Nephron (organoid): ENCODE results near the gene GARIN5A.

ENCODE experiments used
- H3K27ac Mint-ChIP-seq, 3 experiments: 2 replicates each; pipeline ENCODE4 v1.8.0; 2020; ENCODE audit warnings: mixed read lengths in 3 of 3, mild to moderate bottlenecking in 2 of 3, moderate library complexity in 1 of 3
- H3K27me3 Mint-ChIP-seq: 2 replicates; pipeline ENCODE4 v1.8.0; 2021; ENCODE audit warnings: low read depth, mild to moderate bottlenecking, moderate library complexity, mixed read lengths
- H3K36me3 Mint-ChIP-seq: 2 replicates; pipeline ENCODE4 v1.8.0; 2020; ENCODE audit warnings: low read depth, mixed read lengths
- H3K4me1 Mint-ChIP-seq: 2 replicates; pipeline ENCODE4 v1.8.0; 2020; ENCODE audit warnings: mixed read lengths
- H3K4me3 Mint-ChIP-seq, 3 experiments: 2 replicates each; pipeline ENCODE4 v1.8.0; 2020; ENCODE audit warnings: mild to moderate bottlenecking in 3 of 3, mixed read lengths in 3 of 3, moderate library complexity in 2 of 3
- H3K9me3 Mint-ChIP-seq: 2 replicates; pipeline ENCODE4 v1.8.0; 2020; ENCODE audit warnings: mixed read lengths
- CTCF ChIP-seq, 3 experiments: fragments of 200-600 bp; sonication (generic); IDR thresholded peaks; one replicate each; pipeline ENCODE4 v1.5.0; 2021; ENCODE audit warnings: antibody characterized with exemption in 3 of 3; ENCODE audit not compliant: unreplicated experiment in 3 of 3

Gene GARIN5A

GRCh38 chr19:50428772-50429463 lies 47.7 kb downstream of the GARIN5A start:
- Mint-ChIP-seq H3K27ac (no peak overlapping the region), H3K36me3 (no peaks in the 10 kb centered on the region), H3K4me3 (peak overlapping the region; percentile 1 to 13 (median 3)), H3K4me1 (peaks cover 24% of the 10 kb centered on the region), H3K27me3 (peaks cover 18% of the 10 kb centered on the region), H3K9me3 (no peaks in the 10 kb centered on the region)
- no peak for TF ChIP-seq CTCF (IDR thresholded peaks at IDR 0.05; ENCODE audit: unreplicated experiment in 3 of 3)

- Mint-ChIP-seq H3K27me3 (peaks cover 18% of the 10 kb centered on the region), H3K9me3 (no peaks in the 10 kb centered on the region), H3K4me1 (peaks cover 20% of the 10 kb centered on the region), H3K36me3 (no peaks in the 10 kb centered on the region), H3K4me3 (peak overlapping the region in 2 of 3 experiments; percentile 8 to 29), H3K27ac (no peak overlapping the region)
- no peak for TF ChIP-seq CTCF (IDR thresholded peaks at IDR 0.05; ENCODE audit: unreplicated experiment in 3 of 3)
Observed at GRCh38 chr19:50427997-50428425, 48.6 kb downstream of the GARIN5A start.

GRCh38 chr19:50427318-50427925 lies 49.2 kb downstream of the GARIN5A start:
- Mint-ChIP-seq H3K27ac (no peak overlapping the region), H3K4me1 (peaks cover 16% of the 10 kb centered on the region), H3K9me3 (no peaks in the 10 kb centered on the region), H3K36me3 (no peaks in the 10 kb centered on the region), H3K4me3 (peak overlapping the region in 1 of 3 experiments; percentile 6), H3K27me3 (peaks cover 18% of the 10 kb centered on the region)
- TF ChIP-seq CTCF (IDR thresholded peaks at IDR 0.05; ENCODE audit: unreplicated experiment in 3 of 3), result no peak

GRCh38 chr19:50425581-50425980 lies 51.1 kb downstream of the GARIN5A start:
- no peak overlapping the region for H3K4me3 Mint-ChIP-seq

GRCh38 chr19:50423279-50424113 lies 53.2 kb downstream of the GARIN5A start:
- Mint-ChIP-seq H3K9me3 (no peaks in the 10 kb centered on the region), H3K27ac (no peak overlapping the region), H3K4me3 (no peak overlapping the region), H3K4me1 (peaks cover 13% of the 10 kb centered on the region), H3K36me3 (no peaks in the 10 kb centered on the region), H3K27me3 (peaks cover 35% of the 10 kb centered on the region)
- no peak for TF ChIP-seq CTCF (IDR thresholded peaks at IDR 0.05; ENCODE audit: unreplicated experiment in 3 of 3)

More at GRCh38 chr19:50425581-50425980, 51.1 kb downstream of the GARIN5A start:
- TF ChIP-seq CTCF (IDR thresholded peaks at IDR 0.05; ENCODE audit: unreplicated experiment in 3 of 3), result no peak
- Mint-ChIP-seq H3K4me1 (peaks cover 5% of the 10 kb centered on the region), H3K27ac (no peak overlapping the region), H3K36me3 (no peaks in the 10 kb centered on the region), H3K9me3 (no peaks in the 10 kb centered on the region), H3K27me3 (peaks cover 33% of the 10 kb centered on the region)
